ENCODE results near the gene UCHL3.
A peak's percentile ranks its signal among the peaks of the same experiment; 100 is the strongest.

Gene UCHL3

DNA sequence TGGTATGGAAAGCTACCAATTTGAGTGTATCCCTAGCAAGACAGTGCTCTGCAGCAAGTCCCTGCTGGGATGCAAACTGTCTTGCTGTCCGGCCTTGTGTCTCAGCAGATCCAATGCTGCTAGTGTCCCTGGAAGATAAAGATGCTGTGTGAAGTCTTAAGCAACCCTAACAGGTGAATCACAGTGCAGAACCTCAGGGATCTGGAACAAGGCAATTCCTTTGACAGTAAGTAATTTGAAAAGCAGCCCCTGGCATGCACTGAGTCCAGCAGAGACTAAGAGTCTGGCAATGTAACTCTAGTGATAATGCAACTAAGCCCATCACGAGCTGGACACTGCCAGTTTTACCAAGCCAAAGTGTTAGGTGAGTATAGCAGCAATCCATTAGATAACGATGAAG lies 1.7 kb upstream of the UCHL3 start:
- DNase-seq (ENCODE audit: low read depth in 2 of 2): no peak

- peak; percentile 12 to 31 for DNase-seq (ENCODE audit: low read depth in 2 of 2)
Observed at GRCh38 chr13:75550159-75550567, 572 bp downstream of the UCHL3 start.

GRCh38 chr13:75554464-75554863 lies 4.9 kb downstream of the UCHL3 start:
- no peak for DNase-seq (ENCODE audit: low read depth in 2 of 2)

DNA sequence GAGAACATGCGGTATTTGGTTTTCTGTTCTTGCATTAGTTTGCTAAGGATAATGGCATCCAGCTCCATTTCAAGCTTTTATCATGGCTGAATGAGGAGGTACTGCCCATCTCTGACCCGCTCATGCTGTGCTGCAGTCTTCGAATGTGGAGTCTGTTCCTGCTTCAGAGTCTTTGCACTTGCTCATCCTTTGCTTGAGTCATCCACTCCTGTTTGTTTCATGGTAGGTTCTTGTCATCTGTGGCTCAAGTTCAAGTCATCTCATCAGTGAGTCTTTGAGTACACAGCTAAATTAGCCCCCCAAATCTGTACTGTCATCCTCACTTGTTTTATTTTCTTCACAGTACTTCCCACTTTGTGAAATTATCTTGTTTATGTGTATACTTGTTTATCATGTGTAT lies 5.4 kb downstream of the UCHL3 start:
- DNase-seq (ENCODE audit: low read depth in 2 of 2): no peak

GRCh38 chr13:75555836-75556235 lies 6.2 kb downstream of the UCHL3 start:
- DNase-seq (ENCODE audit: low read depth in 2 of 2): no peak

GRCh38 chr13:75556961-75557360 lies 7.4 kb downstream of the UCHL3 start:
- DNase-seq (ENCODE audit: low read depth in 2 of 2): no peak

- DNase-seq (ENCODE audit: low read depth in 2 of 2): no peak
Observed at GRCh38 chr13:75558145-75558840, 8.7 kb downstream of the UCHL3 start.

DNA sequence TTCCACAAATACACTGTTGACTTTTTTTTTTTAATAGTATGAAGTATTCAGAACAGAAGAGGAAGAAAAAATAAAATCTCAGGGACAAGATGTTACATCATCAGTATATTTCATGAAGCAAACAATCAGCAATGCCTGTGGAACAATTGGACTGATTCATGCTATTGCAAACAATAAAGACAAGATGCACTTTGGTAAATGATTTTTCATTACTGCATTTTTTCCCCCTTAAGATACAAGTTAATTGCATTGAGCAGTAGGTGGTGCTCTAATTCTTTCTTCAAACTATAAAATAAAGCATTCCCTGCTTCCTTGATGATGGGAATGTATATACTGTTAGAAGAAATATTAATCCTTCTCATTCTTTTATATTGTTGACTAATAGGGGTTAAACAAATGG lies 17.1 kb downstream of the UCHL3 start:
- peak; percentile 24 to 31 for DNase-seq (ENCODE audit: low read depth in 2 of 2)

GRCh38 chr13:75569576-75569975 lies 20.0 kb downstream of the UCHL3 start:
- DNase-seq (ENCODE audit: low read depth in 2 of 2): no peak

GRCh38 chr13:75579529-75579928 lies 29.9 kb downstream of the UCHL3 start:
- DNase-seq (ENCODE audit: low read depth in 2 of 2): no peak

GRCh38 chr13:75581874-75582640 lies 32.5 kb downstream of the UCHL3 start:
- DNase-seq (ENCODE audit: low read depth in 2 of 2): no peak

DNA sequence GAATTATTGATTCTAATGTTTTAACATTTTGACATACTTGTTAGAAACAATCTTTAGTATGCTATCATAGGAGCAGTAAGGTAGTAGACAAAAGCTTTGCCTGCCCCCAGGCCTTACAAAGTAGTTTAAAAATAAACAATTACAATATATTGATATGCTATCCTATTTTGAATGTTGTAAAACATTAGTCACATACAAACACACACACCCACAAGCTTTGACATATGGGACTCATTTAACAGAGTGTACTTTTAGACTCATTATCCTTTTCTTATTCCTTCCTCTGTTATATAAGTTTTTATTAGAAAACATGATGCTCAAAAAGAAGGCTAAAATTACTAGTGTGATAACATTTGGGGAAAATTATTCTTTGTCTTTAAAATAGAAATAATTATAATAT lies 33.5 kb downstream of the UCHL3 start:
- no peak for DNase-seq (ENCODE audit: low read depth in 2 of 2)

DNA sequence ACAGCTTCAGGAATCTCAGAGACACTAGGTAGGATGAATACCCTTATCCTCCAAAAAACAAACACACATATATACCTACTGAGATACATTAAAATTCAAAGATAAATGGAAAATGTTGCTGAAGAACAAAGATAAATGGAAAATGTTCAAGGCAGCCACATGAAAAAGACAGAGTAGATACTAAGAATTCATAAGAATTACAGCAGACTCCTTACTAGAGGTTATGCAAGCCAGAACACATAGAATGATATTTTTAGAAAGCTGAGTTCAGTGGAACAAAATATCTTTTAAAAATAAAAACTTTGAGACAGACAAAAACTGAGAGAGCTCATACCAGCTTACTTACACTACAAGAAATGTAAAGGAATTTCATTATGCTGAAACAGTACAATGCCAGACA lies 35.6 kb downstream of the UCHL3 start:
- DNase-seq (ENCODE audit: low read depth in 2 of 2): no peak

GRCh38 chr13:75587679-75588078 lies 38.1 kb downstream of the UCHL3 start:
- no peak for DNase-seq (ENCODE audit: low read depth in 2 of 2)

DNA sequence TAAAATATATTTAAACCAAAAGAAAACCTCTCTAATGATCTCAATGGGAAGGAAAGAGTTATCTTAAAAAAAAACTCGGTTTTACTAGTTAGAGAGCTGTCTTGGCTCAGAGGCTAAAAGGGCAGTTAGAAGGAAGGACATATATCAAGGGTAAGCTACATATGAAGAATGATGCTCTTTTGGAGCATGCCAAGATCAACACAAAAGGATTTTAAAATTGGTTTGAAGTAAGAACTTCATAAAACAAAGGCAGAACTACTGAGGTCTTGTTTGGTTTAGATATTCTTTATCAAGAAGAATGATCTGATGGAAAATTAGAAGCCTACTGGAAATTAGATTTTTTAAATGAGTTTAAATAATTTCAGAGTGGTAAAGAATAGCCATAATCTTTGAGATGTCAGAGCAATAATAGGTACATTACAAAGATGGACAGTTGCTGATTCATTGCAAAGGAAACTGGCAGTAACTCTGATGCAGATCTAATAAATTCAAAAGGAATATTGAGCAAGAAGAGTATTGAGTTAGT lies 47.1 kb downstream of the UCHL3 start:
- no peak for DNase-seq (ENCODE audit: low read depth in 2 of 2)

- DNase-seq (ENCODE audit: low read depth in 2 of 2): no peak
Observed at GRCh38 chr13:75600371-75600770, 50.8 kb downstream of the UCHL3 start.

- DNase-seq (ENCODE audit: low read depth in 2 of 2): no peak
Observed at GRCh38 chr13:75603038-75603437, 53.4 kb downstream of the UCHL3 start.

GRCh38 chr13:75607447-75607846 lies 57.9 kb downstream of the UCHL3 start:
- DNase-seq (ENCODE audit: low read depth in 2 of 2): no peak

GRCh38 chr13:75610466-75610865 lies 60.9 kb downstream of the UCHL3 start:
- no peak for DNase-seq (ENCODE audit: low read depth in 2 of 2)

DNA sequence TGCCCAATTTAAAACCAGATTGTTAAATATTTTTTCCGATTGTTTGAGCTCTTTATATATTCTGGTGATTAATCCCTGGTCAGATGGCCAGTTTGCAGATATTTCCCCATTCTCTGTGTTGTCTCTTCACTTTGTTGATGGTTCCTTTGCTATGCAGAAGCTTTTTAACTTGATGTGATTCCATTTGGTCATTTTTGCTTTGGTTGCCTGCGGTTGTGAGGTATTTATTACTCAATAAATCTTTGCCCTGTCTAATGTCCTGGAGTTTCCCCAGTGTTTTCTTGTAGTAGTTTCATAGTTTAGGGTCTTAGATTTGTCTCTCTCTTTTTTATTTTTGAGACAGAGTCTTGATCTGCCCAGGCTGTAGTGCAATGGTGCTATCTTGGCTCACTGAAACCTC lies 62.8 kb downstream of the UCHL3 start:
- no peak for DNase-seq (ENCODE audit: low read depth in 2 of 2)

DNA sequence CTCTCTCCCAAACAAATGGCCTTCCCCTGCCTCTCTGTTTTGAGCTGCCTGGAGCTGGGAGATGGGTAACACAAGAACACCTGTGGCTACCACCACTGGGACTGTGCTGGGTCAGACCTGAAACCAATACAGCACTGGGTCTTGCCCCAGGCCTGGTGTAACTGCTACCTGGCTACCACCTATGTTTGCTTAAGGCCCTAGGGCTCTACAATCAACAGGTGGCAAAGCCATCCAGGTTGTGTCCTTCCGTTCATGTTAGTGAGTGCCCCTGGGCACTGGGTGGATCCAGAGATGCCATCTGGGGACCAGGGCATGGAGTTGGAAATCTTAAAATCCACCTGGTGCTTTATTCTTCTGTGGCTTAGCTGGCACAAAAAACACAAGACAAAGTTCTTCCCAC lies 67.6 kb downstream of the UCHL3 start:
- no peak for DNase-seq (ENCODE audit: low read depth in 2 of 2)

DNA sequence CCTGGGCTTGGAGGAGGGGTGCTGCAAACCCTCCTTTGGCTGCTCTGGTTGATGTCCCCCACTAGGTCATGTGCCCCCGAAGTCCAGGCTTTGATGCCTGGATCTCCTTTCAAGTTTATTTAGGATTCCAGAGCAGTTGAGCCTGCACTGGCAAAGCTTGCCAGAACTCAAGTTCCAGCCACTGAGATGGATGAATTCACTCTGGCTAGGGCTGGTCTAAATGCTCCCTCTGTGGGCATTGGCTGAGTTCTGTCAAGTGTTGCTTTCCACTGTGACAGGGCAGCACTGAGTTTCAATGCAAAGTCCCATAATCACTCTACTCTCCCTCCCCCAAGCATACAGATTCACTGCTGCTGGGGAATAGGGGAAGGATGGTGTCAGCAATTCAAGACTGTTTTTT lies 68.7 kb downstream of the UCHL3 start:
- no peak for DNase-seq (ENCODE audit: low read depth in 2 of 2)

DNA sequence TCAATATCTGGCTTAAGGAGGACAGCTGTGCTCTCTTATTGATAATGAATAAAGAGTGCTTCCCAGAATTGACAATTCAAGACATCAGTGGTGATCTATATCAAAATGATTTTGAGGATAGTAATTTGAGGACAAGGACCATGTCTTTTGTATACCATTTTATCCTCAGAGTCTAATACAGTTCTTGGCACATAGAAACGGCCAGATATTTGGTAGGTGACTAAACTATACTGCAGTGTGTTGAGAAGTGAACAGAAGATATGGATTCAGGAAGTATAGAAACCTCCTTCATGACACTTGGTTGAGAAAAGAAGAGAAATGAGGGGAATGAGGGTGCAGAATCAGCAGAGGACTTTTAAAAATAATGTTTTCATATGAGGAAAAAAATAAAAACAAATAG lies 70.4 kb downstream of the UCHL3 start:
- DNase-seq (ENCODE audit: low read depth in 2 of 2): no peak

Measured in fibroblast of skin of left biceps (primary cell).